K562 (cell line): Measurements from ENCODE around the gene TMEM132D. TPM values are rescaled to one million over a fixed set of nuclear protein-coding genes. Genes with fewer than 3 reads are reported as not detected.

ENCODE experiments used
- ATAC-seq: fragments of 200-7000 bp; cut with Tn5 transposase; 3 replicates; pipeline ENCODE4 v1.9.1; 2020; ENCODE audit warnings: moderate library complexity
- BruUV-seq: library from RNA; stranded (reverse); fragments of 400-500 nt; replicated peaks from 2 replicates; lab custom pipeline; 2021; lab: Mats Ljungman, UMichigan
- CTCF ChIA-PET: fragments of 300-600 bp; formaldehyde crosslinking; extraction: SDS; loops from one replicate; lab custom pipeline; 2021; ENCODE audit warnings: low intra/inter-chr PET ratio; lab: Yijun Ruan, JAX
- POLR2A ChIA-PET: fragments of 300-600, 350-650 bp; sonication (Branson Sonifier 250); formaldehyde crosslinking; extraction: SDS; loops from one replicate; lab custom pipeline; 2021; ENCODE audit warnings: antibody characterized with exemption, inconsistent platforms; lab: Yijun Ruan, JAX
- DNase-seq, 4 experiments: peaks; one replicate each; pipeline versions ENCODE4 v3.0.0 to v3.0.0-alpha.2; 2011 to 2018; ENCODE audit warnings: low spot score in 3 of 4, mixed read lengths in 3 of 4; ENCODE audit errors: extremely low read depth in 1 of 4
- FAIRE-seq: peaks from 2 replicates; lab custom pipeline; 2011; peaks lifted over from hg19 to GRCh38; lab: Jason Lieb, UNC
- H2AFZ ChIP-seq: 2 replicates; pipeline ENCODE4 v1.6.0; 2011; ENCODE audit warnings: low read depth, low read length, control low read depth, inconsistent platforms
- H3K27ac ChIP-seq: fragments of 200-600 bp; 3 replicates; pipeline ENCODE4 v1.8.0; 2011; ENCODE audit warnings: low read depth, mild to moderate bottlenecking, control low read depth, inconsistent platforms, low read length, moderate library complexity, mixed read lengths; ENCODE audit errors: extremely low read depth
- H3K27me3 ChIP-seq, 2 experiments: fragments of 300-600 bp in 1 of 2; 2 replicates in 1 of 2; 3 replicates in 1 of 2; pipeline versions ENCODE4 v1.6.0 to v1.8.0; 2011; ENCODE audit warnings: inconsistent platforms in 2 of 2, low read length in 2 of 2, mild to moderate bottlenecking in 1 of 2, mixed read lengths in 1 of 2, moderate library complexity in 1 of 2; ENCODE audit not compliant: control insufficient read depth in 2 of 2, insufficient read depth in 2 of 2
- H3K36me3 ChIP-seq: fragments of 300-600 bp; 3 replicates; pipeline ENCODE4 v1.8.0; 2011; ENCODE audit warnings: mild to moderate bottlenecking, low read length, inconsistent platforms; ENCODE audit not compliant: control insufficient read depth, insufficient read depth
- H3K4me1 ChIP-seq, 2 experiments: fragments of 200-600 bp in 1 of 2; replicated peaks in 1 of 2; 2 replicates in 1 of 2; 3 replicates in 1 of 2; pipeline versions ENCODE4 v1.5.1 to v1.8.0; 2011; ENCODE audit warnings: inconsistent platforms in 2 of 2, low read length in 2 of 2, mild to moderate bottlenecking in 1 of 2, mixed read lengths in 1 of 2, moderate library complexity in 1 of 2; ENCODE audit not compliant: control insufficient read depth in 2 of 2, insufficient read depth in 2 of 2
- H3K4me2 ChIP-seq: 2 replicates; pipeline ENCODE4 v1.6.1; 2011; ENCODE audit warnings: low read length, control low read depth, inconsistent platforms, mixed read lengths; ENCODE audit not compliant: insufficient read depth
- H3K4me3 ChIP-seq: fragments of 200-600 bp; sonication (generic), shearing (Covaris generic); 2 replicates; pipeline ENCODE4 v1.5.1; 2016; ENCODE audit warnings: control low read depth, inconsistent platforms
- H3K79me2 ChIP-seq: fragments of 200-600 bp; 3 replicates; pipeline ENCODE4 v1.8.0; 2011; ENCODE audit warnings: low read length, inconsistent platforms; ENCODE audit not compliant: control insufficient read depth, insufficient read depth
- H3K9ac ChIP-seq, 2 experiments: 2 replicates each; pipeline versions ENCODE4 v1.6.0 to v1.6.1; 2011; ENCODE audit warnings: low read depth in 2 of 2, low read length in 2 of 2, control low read depth in 1 of 2, inconsistent platforms in 1 of 2, mild to moderate bottlenecking in 1 of 2, mixed read lengths in 1 of 2; ENCODE audit not compliant: insufficient read depth in 1 of 2
- H3K9me1 ChIP-seq: one replicate; pipeline ENCODE4 v1.6.0; 2011; ENCODE audit warnings: inconsistent platforms, mild to moderate bottlenecking, low read length, moderate library complexity; ENCODE audit not compliant: control insufficient read depth, insufficient read depth
- H3K9me3 ChIP-seq: replicated peaks from 2 replicates; pipeline ENCODE4 v1.5.1; 2011; ENCODE audit warnings: low read depth, low read length, inconsistent platforms; ENCODE audit not compliant: control insufficient read depth, insufficient read depth
- H4K20me1 ChIP-seq: replicated peaks from 2 replicates; pipeline ENCODE4 v1.6.1; 2011; ENCODE audit warnings: low read length, inconsistent platforms, mixed read lengths; ENCODE audit not compliant: control insufficient read depth, insufficient read depth
- CBFA2T2 ChIP-seq: fragments of 450-650 bp; conservative IDR thresholded peaks from 2 replicates; pipeline ENCODE4 v1.6.1; 2017; ENCODE audit warnings: mild to moderate bottlenecking
- CEBPG ChIP-seq, 3 experiments: fragments of 200-800 bp in 1 of 3; sonication (Bioruptor generic) in 1 of 3; sonication (generic) in 1 of 3; formaldehyde crosslinking in 1 of 3; IDR thresholded peaks in 2 of 3; conservative IDR thresholded peaks in 1 of 3; 2 replicates each; pipeline versions ENCODE4 v1.6.1 to v1.8.0; 2016 to 2022; ENCODE audit warnings: missing compliant biosample characterization in 2 of 3, missing genetic modification characterization in 2 of 3, mild to moderate bottlenecking in 1 of 3, missing genetic modification reagents in 1 of 3
- KLF6 ChIP-seq: fragments of 250-450 bp; sonication (Bioruptor Pico); IDR thresholded peaks from 2 replicates; pipeline ENCODE4 v1.4.0; 2020; ENCODE audit warnings: mild to moderate bottlenecking, moderate library complexity, borderline replicate concordance
- MEIS2 ChIP-seq: fragments of 450-650 bp; IDR thresholded peaks from 2 replicates; pipeline ENCODE4 v1.6.1; 2014; ENCODE audit warnings: mild to moderate bottlenecking; ENCODE audit not compliant: partially characterized antibody
- NR4A1 ChIP-seq, 2 experiments: fragments of 250-450 bp in 1 of 2; fragments of 450-650 bp in 1 of 2; sonication (Bioruptor Pico) in 1 of 2; IDR thresholded peaks; 2 replicates each; pipeline versions ENCODE4 v1.4.0 to v1.6.1; 2016 to 2020; ENCODE audit warnings: mild to moderate bottlenecking in 2 of 2, missing compliant biosample characterization in 1 of 2, missing genetic modification characterization in 1 of 2, moderate library complexity in 1 of 2
- PHB2 ChIP-seq: fragments of 450-650 bp; IDR thresholded peaks from 2 replicates; pipeline ENCODE4 v1.6.1; 2017; ENCODE audit warnings: low read depth
- RFX7 ChIP-seq: fragments of 250-450 bp; sonication (Bioruptor Pico); IDR thresholded peaks from 2 replicates; pipeline ENCODE4 v1.5.1; 2021; ENCODE audit warnings: mild to moderate bottlenecking
- RNF2 ChIP-seq: sonication (generic); IDR thresholded peaks from 2 replicates; pipeline ENCODE4 v1.6.1; 2016
- SMARCC2 ChIP-seq: fragments of 450-650 bp; IDR thresholded peaks from 2 replicates; pipeline ENCODE4 v1.6.1; 2017; ENCODE audit warnings: antibody characterized with exemption, moderate library complexity, mild to moderate bottlenecking, low read depth
- SMC3 ChIP-seq: conservative IDR thresholded peaks from 2 replicates; pipeline ENCODE4 v1.6.1; 2011; ENCODE audit warnings: low read depth, low read length, improper control_type of control experiment; ENCODE audit not compliant: insufficient read depth
- ZKSCAN3 ChIP-seq: fragments of 250-450 bp; sonication (Bioruptor Pico); IDR thresholded peaks from 2 replicates; pipeline ENCODE4 v1.4.0; 2020
- ZNF174 ChIP-seq: fragments of 250-450 bp; sonication (Bioruptor Pico); IDR thresholded peaks from 2 replicates; pipeline ENCODE4 v1.4.0; 2020; ENCODE audit warnings: mild to moderate bottlenecking
- ZNF695 ChIP-seq: fragments of 450-650 bp; formaldehyde crosslinking; IDR thresholded peaks from 2 replicates; pipeline ENCODE4 v1.4.0; 2020; ENCODE audit warnings: mild to moderate bottlenecking, moderate library complexity
- ZNF79 ChIP-seq: fragments of 250-450 bp; sonication (Bioruptor Pico); IDR thresholded peaks from 2 replicates; pipeline ENCODE4 v1.4.0; 2020; ENCODE audit warnings: low read depth, mild to moderate bottlenecking, moderate library complexity
- WGBS: fragments of 100-300 bp; shearing (Covaris generic); methylation state at CpG from one replicate; pipeline ENCODE4 v1.1.6; 2016; ENCODE audit warnings: low coverage, mixed read lengths; ENCODE audit not compliant: insufficient coverage; ENCODE audit errors: missing lambda C conversion rate; 5-methylcytosine and 5-hydroxymethylcytosine counted together
- in situ Hi-C: fragments of 300-500 bp; cut with MboI; formaldehyde crosslinking; loops from 4 replicates; pipeline ENCODE4 v1.15.0; 2018; ENCODE audit warnings: inconsistent platforms, mixed read lengths
- intact Hi-C: fragments of 100-400 bp; cut with micrococcal nuclease; formaldehyde crosslinking; loops from 2 replicates; pipeline ENCODE4 v1.14.2; 2022
- polyA plus RNA-seq, 8 experiments: library from polyadenylated mRNA; depleted of rRNA in 4 of 8; stranded (reverse) in 5 of 8; unstranded in 3 of 8; fragments of >200 nt; fragmentation: Nextera tagmentation in 2 of 8; fragmentation: Illumina TruSeq in 1 of 8; extraction: Ambion mirVana in 2 of 8; extraction: Trizol in 1 of 8; gene quantifications; 2 replicates each; pipeline versions ENCODE4 v1.2.1 to v1.2.3, GENCODE V29; 2011 to 2014; ENCODE audit warnings: inconsistent platforms in 1 of 8, missing spikeins in 1 of 8
- total RNA-seq, 7 experiments: library from RNA; depleted of rRNA in 6 of 7; stranded (reverse); fragments of >200 nt in 6 of 7; fragmentation: Illumina TruSeq in 2 of 7; extraction: Trizol in 2 of 7; gene quantifications; 2 replicates each; pipeline versions ENCODE4 v1.2.1 to v1.2.3, GENCODE V29; 2011 to 2021; ENCODE audit warnings: low replicate concordance in 1 of 7
- TF ChIP-seq, protein P1 (sequence below): conservative IDR thresholded peaks from 2 replicates; pipeline ENCODE4 v1.6.1; 2011; ENCODE audit warnings: low read depth, mild to moderate bottlenecking, low read length; ENCODE audit not compliant: control insufficient read depth
- TF ChIP-seq, protein P2 (sequence below): fragments of 250-450 bp; sonication (Bioruptor Pico); IDR thresholded peaks from 2 replicates; pipeline ENCODE4 v1.8.0; 2021; ENCODE audit warnings: moderate library complexity, mild to moderate bottlenecking, inconsistent platforms
- TF ChIP-seq, protein P3 (sequence below): fragments of 250-450 bp; sonication (Bioruptor Pico); IDR thresholded peaks from 2 replicates; pipeline ENCODE4 v1.5.0; 2020; ENCODE audit warnings: mild to moderate bottlenecking, borderline replicate concordance

The TMEM132D gene
- total and polyA plus RNA-seq, 9 of the 15 experiments (the other 6 are each of a cell fraction or from before 2014, with no cell fraction given), result not detected

DNA sequence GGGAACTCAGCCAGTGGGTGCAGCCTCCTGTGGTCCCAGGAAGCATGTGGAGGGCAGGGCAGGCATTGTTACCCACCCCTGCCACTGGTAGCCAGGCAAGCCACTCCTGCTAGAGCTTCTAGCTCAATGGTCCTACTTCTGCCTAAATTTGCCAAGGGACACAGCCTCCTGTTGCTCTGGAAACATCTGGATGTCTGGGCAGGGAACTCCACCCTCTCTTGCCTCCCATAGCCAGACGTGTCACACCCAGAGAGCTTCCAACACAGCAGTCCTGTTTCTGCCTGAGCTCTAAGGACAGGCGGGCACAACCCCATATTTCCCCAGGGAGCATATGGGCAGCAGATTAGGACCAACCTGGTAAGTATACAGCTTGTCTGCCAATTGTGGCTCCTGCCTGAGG, 700.4 kb downstream of the TMEM132D start:
- H4K20me1 ChIP-seq, result no peaks in the 10 kb centered on the region
- no peak overlapping the region for H3K4me2 ChIP-seq
- H3K4me3 ChIP-seq, result no peak overlapping the region
- in situ Hi-C loops (no loop called here), intact Hi-C loops (no loop called here)
- ATAC-seq (no peak), DNase-seq (no peak), FAIRE-seq (no peak)
- H3K4me1 ChIP-seq, result no peaks in the 10 kb centered on the region
- no peaks in the 10 kb centered on the region for H3K9me1 ChIP-seq
- ChIA-PET CTCF (no interaction called here), POLR2A (no interaction called here)
- no TSS peak for BruUV-seq
- no peaks in the 10 kb centered on the region for H3K79me2 ChIP-seq
- no peak overlapping the region for H3K9ac ChIP-seq
- H3K9me3 ChIP-seq, result no peaks in the 10 kb centered on the region
- H3K36me3 ChIP-seq, result no peaks in the 10 kb centered on the region
- no peak for TF ChIP-seq KLF6
- TF ChIP-seq CEBPG (CRISPR knock-in tag; IDR thresholded peaks at IDR 0.05), result no peak
- TF ChIP-seq CEBPG (tag; conservative IDR thresholded peaks at IDR 0.05 in 1 of 2, IDR thresholded peaks at IDR 0.05 in 1 of 2), result no peak
- TF ChIP-seq NR4A1 (CRISPR knock-in tag; IDR thresholded peaks at IDR 0.05), result no peak
- TF ChIP-seq NR4A1 (tag; IDR thresholded peaks at IDR 0.05), result no peak
- no peak for TF ChIP-seq PHB2
- no peak for TF ChIP-seq ZNF174 (CRISPR knock-in tag)
- TF ChIP-seq, protein P1, sequence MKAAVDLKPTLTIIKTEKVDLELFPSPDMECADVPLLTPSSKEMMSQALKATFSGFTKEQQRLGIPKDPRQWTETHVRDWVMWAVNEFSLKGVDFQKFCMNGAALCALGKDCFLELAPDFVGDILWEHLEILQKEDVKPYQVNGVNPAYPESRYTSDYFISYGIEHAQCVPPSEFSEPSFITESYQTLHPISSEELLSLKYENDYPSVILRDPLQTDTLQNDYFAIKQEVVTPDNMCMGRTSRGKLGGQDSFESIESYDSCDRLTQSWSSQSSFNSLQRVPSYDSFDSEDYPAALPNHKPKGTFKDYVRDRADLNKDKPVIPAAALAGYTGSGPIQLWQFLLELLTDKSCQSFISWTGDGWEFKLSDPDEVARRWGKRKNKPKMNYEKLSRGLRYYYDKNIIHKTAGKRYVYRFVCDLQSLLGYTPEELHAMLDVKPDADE, result no peak
- no peak for TF ChIP-seq RNF2
- TF ChIP-seq ZKSCAN3 (CRISPR knock-in tag), result no peak
- no peak for TF ChIP-seq SMC3
- TF ChIP-seq, protein P2, sequence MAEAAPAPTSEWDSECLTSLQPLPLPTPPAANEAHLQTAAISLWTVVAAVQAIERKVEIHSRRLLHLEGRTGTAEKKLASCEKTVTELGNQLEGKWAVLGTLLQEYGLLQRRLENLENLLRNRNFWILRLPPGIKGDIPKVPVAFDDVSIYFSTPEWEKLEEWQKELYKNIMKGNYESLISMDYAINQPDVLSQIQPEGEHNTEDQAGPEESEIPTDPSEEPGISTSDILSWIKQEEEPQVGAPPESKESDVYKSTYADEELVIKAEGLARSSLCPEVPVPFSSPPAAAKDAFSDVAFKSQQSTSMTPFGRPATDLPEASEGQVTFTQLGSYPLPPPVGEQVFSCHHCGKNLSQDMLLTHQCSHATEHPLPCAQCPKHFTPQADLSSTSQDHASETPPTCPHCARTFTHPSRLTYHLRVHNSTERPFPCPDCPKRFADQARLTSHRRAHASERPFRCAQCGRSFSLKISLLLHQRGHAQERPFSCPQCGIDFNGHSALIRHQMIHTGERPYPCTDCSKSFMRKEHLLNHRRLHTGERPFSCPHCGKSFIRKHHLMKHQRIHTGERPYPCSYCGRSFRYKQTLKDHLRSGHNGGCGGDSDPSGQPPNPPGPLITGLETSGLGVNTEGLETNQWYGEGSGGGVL (CRISPR knock-in tag), result no peak
- TF ChIP-seq ZNF79 (CRISPR knock-in tag), result no peak
- no peak for TF ChIP-seq ZNF695 (CRISPR knock-in tag)
- TF ChIP-seq RFX7 (CRISPR knock-in tag), result no peak
- no peak for TF ChIP-seq MEIS2
- no peak for TF ChIP-seq SMARCC2
- TF ChIP-seq CBFA2T2, result no peak
- TF ChIP-seq, protein P3, sequence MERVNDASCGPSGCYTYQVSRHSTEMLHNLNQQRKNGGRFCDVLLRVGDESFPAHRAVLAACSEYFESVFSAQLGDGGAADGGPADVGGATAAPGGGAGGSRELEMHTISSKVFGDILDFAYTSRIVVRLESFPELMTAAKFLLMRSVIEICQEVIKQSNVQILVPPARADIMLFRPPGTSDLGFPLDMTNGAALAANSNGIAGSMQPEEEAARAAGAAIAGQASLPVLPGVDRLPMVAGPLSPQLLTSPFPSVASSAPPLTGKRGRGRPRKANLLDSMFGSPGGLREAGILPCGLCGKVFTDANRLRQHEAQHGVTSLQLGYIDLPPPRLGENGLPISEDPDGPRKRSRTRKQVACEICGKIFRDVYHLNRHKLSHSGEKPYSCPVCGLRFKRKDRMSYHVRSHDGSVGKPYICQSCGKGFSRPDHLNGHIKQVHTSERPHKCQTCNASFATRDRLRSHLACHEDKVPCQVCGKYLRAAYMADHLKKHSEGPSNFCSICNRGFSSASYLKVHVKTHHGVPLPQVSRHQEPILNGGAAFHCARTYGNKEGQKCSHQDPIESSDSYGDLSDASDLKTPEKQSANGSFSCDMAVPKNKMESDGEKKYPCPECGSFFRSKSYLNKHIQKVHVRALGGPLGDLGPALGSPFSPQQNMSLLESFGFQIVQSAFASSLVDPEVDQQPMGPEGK (CRISPR knock-in tag), result no peak
- no peaks in the 10 kb centered on the region; a peak in 1 of 5 replicates for H3K27me3 ChIP-seq
- H3K27ac ChIP-seq, result no peak overlapping the region
- no peak overlapping the region for H2AFZ ChIP-seq
- 0% methylated on average over 2 of the region's 2 CpGs for WGBS
